K562 (cell line): ENCODE data around the gene UMODL1. TPM values are rescaled to one million over a fixed set of nuclear protein-coding genes. Genes with fewer than 3 reads are reported as not detected.

Source experiments
- ATAC-seq: fragments of 200-7000 bp; cut with Tn5 transposase; 3 replicates; pipeline ENCODE4 v1.9.1; 2020; ENCODE audit warnings: moderate library complexity
- BruUV-seq: library from RNA; stranded (reverse); fragments of 400-500 nt; replicated peaks from 2 replicates; lab custom pipeline; 2021; lab: Mats Ljungman, UMichigan
- CTCF ChIA-PET: fragments of 300-600 bp; formaldehyde crosslinking; extraction: SDS; loops from one replicate; lab custom pipeline; 2021; ENCODE audit warnings: low intra/inter-chr PET ratio; lab: Yijun Ruan, JAX
- POLR2A ChIA-PET: fragments of 300-600, 350-650 bp; sonication (Branson Sonifier 250); formaldehyde crosslinking; extraction: SDS; loops from one replicate; lab custom pipeline; 2021; ENCODE audit warnings: antibody characterized with exemption, inconsistent platforms; lab: Yijun Ruan, JAX
- DNase-seq, 4 experiments: peaks; one replicate each; pipeline versions ENCODE4 v3.0.0 to v3.0.0-alpha.2; 2011 to 2018; ENCODE audit warnings: low spot score in 3 of 4, mixed read lengths in 3 of 4; ENCODE audit errors: extremely low read depth in 1 of 4
- FAIRE-seq: peaks from 2 replicates; lab custom pipeline; 2011; peaks lifted over from hg19 to GRCh38; lab: Jason Lieb, UNC
- H2AFZ ChIP-seq: 2 replicates; pipeline ENCODE4 v1.6.0; 2011; ENCODE audit warnings: low read depth, low read length, control low read depth, inconsistent platforms
- H3K27ac ChIP-seq: fragments of 200-600 bp; 3 replicates; pipeline ENCODE4 v1.8.0; 2011; ENCODE audit warnings: low read depth, mild to moderate bottlenecking, control low read depth, inconsistent platforms, low read length, moderate library complexity, mixed read lengths; ENCODE audit errors: extremely low read depth
- H3K27me3 ChIP-seq, 2 experiments: fragments of 300-600 bp in 1 of 2; 2 replicates in 1 of 2; 3 replicates in 1 of 2; pipeline versions ENCODE4 v1.6.0 to v1.8.0; 2011; ENCODE audit warnings: inconsistent platforms in 2 of 2, low read length in 2 of 2, mild to moderate bottlenecking in 1 of 2, mixed read lengths in 1 of 2, moderate library complexity in 1 of 2; ENCODE audit not compliant: control insufficient read depth in 2 of 2, insufficient read depth in 2 of 2
- H3K36me3 ChIP-seq: fragments of 300-600 bp; 3 replicates; pipeline ENCODE4 v1.8.0; 2011; ENCODE audit warnings: mild to moderate bottlenecking, low read length, inconsistent platforms; ENCODE audit not compliant: control insufficient read depth, insufficient read depth
- H3K4me1 ChIP-seq, 2 experiments: fragments of 200-600 bp in 1 of 2; replicated peaks in 1 of 2; 2 replicates in 1 of 2; 3 replicates in 1 of 2; pipeline versions ENCODE4 v1.5.1 to v1.8.0; 2011; ENCODE audit warnings: inconsistent platforms in 2 of 2, low read length in 2 of 2, mild to moderate bottlenecking in 1 of 2, mixed read lengths in 1 of 2, moderate library complexity in 1 of 2; ENCODE audit not compliant: control insufficient read depth in 2 of 2, insufficient read depth in 2 of 2
- H3K4me2 ChIP-seq: 2 replicates; pipeline ENCODE4 v1.6.1; 2011; ENCODE audit warnings: low read length, control low read depth, inconsistent platforms, mixed read lengths; ENCODE audit not compliant: insufficient read depth
- H3K4me3 ChIP-seq: fragments of 200-600 bp; sonication (generic), shearing (Covaris generic); 2 replicates; pipeline ENCODE4 v1.5.1; 2016; ENCODE audit warnings: control low read depth, inconsistent platforms
- H3K79me2 ChIP-seq: fragments of 200-600 bp; 3 replicates; pipeline ENCODE4 v1.8.0; 2011; ENCODE audit warnings: low read length, inconsistent platforms; ENCODE audit not compliant: control insufficient read depth, insufficient read depth
- H3K9ac ChIP-seq, 2 experiments: 2 replicates each; pipeline versions ENCODE4 v1.6.0 to v1.6.1; 2011; ENCODE audit warnings: low read depth in 2 of 2, low read length in 2 of 2, control low read depth in 1 of 2, inconsistent platforms in 1 of 2, mild to moderate bottlenecking in 1 of 2, mixed read lengths in 1 of 2; ENCODE audit not compliant: insufficient read depth in 1 of 2
- H3K9me1 ChIP-seq: one replicate; pipeline ENCODE4 v1.6.0; 2011; ENCODE audit warnings: inconsistent platforms, mild to moderate bottlenecking, low read length, moderate library complexity; ENCODE audit not compliant: control insufficient read depth, insufficient read depth
- H3K9me3 ChIP-seq: replicated peaks from 2 replicates; pipeline ENCODE4 v1.5.1; 2011; ENCODE audit warnings: low read depth, low read length, inconsistent platforms; ENCODE audit not compliant: control insufficient read depth, insufficient read depth
- H4K20me1 ChIP-seq: replicated peaks from 2 replicates; pipeline ENCODE4 v1.6.1; 2011; ENCODE audit warnings: low read length, inconsistent platforms, mixed read lengths; ENCODE audit not compliant: control insufficient read depth, insufficient read depth
- BCOR ChIP-seq: fragments of 450-650 bp; IDR thresholded peaks from 2 replicates; pipeline ENCODE4 v1.6.1; 2016
- BRD9 ChIP-seq: fragments of 450-650 bp; IDR thresholded peaks from 2 replicates; pipeline ENCODE4 v1.6.1; 2018; ENCODE audit warnings: low read depth; ENCODE audit not compliant: partially characterized antibody
- CBX8 ChIP-seq: fragments of 200-600 bp; sonication (generic); IDR thresholded peaks from 2 replicates; pipeline ENCODE4 v1.6.1; 2012; ENCODE audit warnings: borderline replicate concordance, mixed run types, low read depth, mild to moderate bottlenecking, moderate library complexity, mixed read lengths, low read length, control low read depth, inconsistent platforms; ENCODE audit not compliant: poor library complexity, severe bottlenecking; ENCODE audit errors: extremely low read depth
- CHD1 ChIP-seq: fragments of 200-600 bp; sonication (generic); IDR thresholded peaks from one replicate; pipeline ENCODE4 v1.6.1; 2012; ENCODE audit warnings: mild to moderate bottlenecking, moderate library complexity, low read length, inconsistent platforms
- ESRRA ChIP-seq: fragments of 450-650 bp; IDR thresholded peaks from 2 replicates; pipeline ENCODE4 v1.6.1; 2014; ENCODE audit warnings: low read depth, mild to moderate bottlenecking, moderate library complexity, borderline replicate concordance
- FOXO4 ChIP-seq: fragments of 450-650 bp; formaldehyde crosslinking; IDR thresholded peaks from 2 replicates; pipeline ENCODE4 v1.4.0; 2020; ENCODE audit warnings: mild to moderate bottlenecking, moderate library complexity
- KDM1A ChIP-seq, 2 experiments: fragments of 450-650 bp; IDR thresholded peaks; 2 replicates each; pipeline ENCODE4 v1.6.1; 2016; ENCODE audit warnings: mild to moderate bottlenecking in 2 of 2
- KLF16 ChIP-seq: IDR thresholded peaks from 2 replicates; pipeline ENCODE4 v1.6.1; 2016; ENCODE audit warnings: antibody characterized with exemption
- MTF1 ChIP-seq: fragments of 250-450 bp; sonication (Bioruptor Pico); IDR thresholded peaks from 2 replicates; pipeline ENCODE4 v1.9.0; 2021; ENCODE audit warnings: moderate library complexity, mild to moderate bottlenecking, inconsistent platforms, borderline replicate concordance
- PRMT5 ChIP-seq: sonication (generic); formaldehyde crosslinking; IDR thresholded peaks from 2 replicates; pipeline ENCODE4 v1.5.0; 2020; ENCODE audit warnings: missing genetic modification reagents
- RBM25 ChIP-seq: fragments of 200-400 bp; formaldehyde crosslinking; IDR thresholded peaks from 2 replicates; pipeline ENCODE4 v1.6.1; 2018; ENCODE audit warnings: low read length, low read depth, moderate library complexity; ENCODE audit not compliant: severe bottlenecking
- RFX7 ChIP-seq: fragments of 250-450 bp; sonication (Bioruptor Pico); IDR thresholded peaks from 2 replicates; pipeline ENCODE4 v1.5.1; 2021; ENCODE audit warnings: mild to moderate bottlenecking
- SIRT6 ChIP-seq: IDR thresholded peaks from one replicate; pipeline ENCODE4 v1.6.1; 2012; ENCODE audit warnings: low read depth, mild to moderate bottlenecking, control low read depth, inconsistent platforms, low read length, moderate library complexity
- SRSF9 ChIP-seq: fragments of 200-400 bp; formaldehyde crosslinking; IDR thresholded peaks from 2 replicates; pipeline ENCODE4 v1.6.1; 2017; ENCODE audit warnings: low read depth, low read length, borderline replicate concordance
- ZFP36 ChIP-seq: fragments of 150-350 bp; IDR thresholded peaks from 2 replicates; pipeline ENCODE4 v1.6.1; 2018; ENCODE audit warnings: low read length, low read depth; ENCODE audit not compliant: partially characterized antibody
- ZNF239 ChIP-seq: fragments of 250-450 bp; sonication (Bioruptor Pico); IDR thresholded peaks from 2 replicates; pipeline ENCODE4 v1.4.0; 2020; ENCODE audit warnings: mild to moderate bottlenecking
- ZNF431 ChIP-seq: sonication (generic); formaldehyde crosslinking; IDR thresholded peaks from 2 replicates; pipeline ENCODE4 v1.8.0; 2022; ENCODE audit warnings: mild to moderate bottlenecking, missing genetic modification reagents
- WGBS: fragments of 100-300 bp; shearing (Covaris generic); methylation state at CpG from one replicate; pipeline ENCODE4 v1.1.6; 2016; ENCODE audit warnings: low coverage, mixed read lengths; ENCODE audit not compliant: insufficient coverage; ENCODE audit errors: missing lambda C conversion rate; 5-methylcytosine and 5-hydroxymethylcytosine counted together
- in situ Hi-C: fragments of 300-500 bp; cut with MboI; formaldehyde crosslinking; loops from 4 replicates; pipeline ENCODE4 v1.15.0; 2018; ENCODE audit warnings: inconsistent platforms, mixed read lengths
- intact Hi-C: fragments of 100-400 bp; cut with micrococcal nuclease; formaldehyde crosslinking; loops from 2 replicates; pipeline ENCODE4 v1.14.2; 2022
- polyA plus RNA-seq, 8 experiments: library from polyadenylated mRNA; depleted of rRNA in 4 of 8; stranded (reverse) in 5 of 8; unstranded in 3 of 8; fragments of >200 nt; fragmentation: Nextera tagmentation in 2 of 8; fragmentation: Illumina TruSeq in 1 of 8; extraction: Ambion mirVana in 2 of 8; extraction: Trizol in 1 of 8; gene quantifications; 2 replicates each; pipeline versions ENCODE4 v1.2.1 to v1.2.3, GENCODE V29; 2011 to 2014; ENCODE audit warnings: inconsistent platforms in 1 of 8, missing spikeins in 1 of 8
- total RNA-seq, 7 experiments: library from RNA; depleted of rRNA in 6 of 7; stranded (reverse); fragments of >200 nt in 6 of 7; fragmentation: Illumina TruSeq in 2 of 7; extraction: Trizol in 2 of 7; gene quantifications; 2 replicates each; pipeline versions ENCODE4 v1.2.1 to v1.2.3, GENCODE V29; 2011 to 2021; ENCODE audit warnings: low replicate concordance in 1 of 7
- TF ChIP-seq, protein P1 (sequence below): IDR thresholded peaks from 2 replicates; pipeline ENCODE4 v1.6.1; 2014; ENCODE audit warnings: antibody characterized with exemption
- TF ChIP-seq, protein P2 (sequence below): fragments of 450-650 bp; formaldehyde crosslinking; IDR thresholded peaks from 2 replicates; pipeline ENCODE4 v1.4.0; 2022; ENCODE audit warnings: missing genetic modification characterization

UMODL1 gene
- total and polyA plus RNA-seq, 9 of the 15 experiments (the other 6 are each of a cell fraction or from before 2014, with no cell fraction given): not detected

DNA sequence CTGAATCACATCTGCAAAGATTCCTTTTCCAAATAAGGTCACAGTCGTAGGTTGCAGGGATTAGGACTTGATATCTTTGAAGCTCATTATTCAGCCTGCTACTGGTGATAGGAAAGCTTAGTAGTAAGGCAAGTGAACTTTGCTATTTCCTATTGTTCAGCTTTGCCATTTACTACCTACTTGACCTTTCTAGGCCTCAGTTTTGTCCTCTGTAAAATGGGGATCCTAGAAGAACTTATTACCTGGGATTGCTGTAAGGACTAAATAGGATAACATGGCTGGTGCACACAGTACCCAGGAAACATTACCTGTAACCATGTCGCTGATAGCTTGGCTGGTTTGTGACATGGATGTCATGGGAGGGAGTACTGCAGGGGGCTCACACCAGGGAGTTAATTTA, 24.5 kb downstream of the UMODL1 start:
- Histone ChIP-seq H3K4me3 (no peak overlapping the region), H3K4me1 (no peaks in the 10 kb centered on the region), H4K20me1 (no peaks in the 10 kb centered on the region; the same call in 1 of the 2 replicates), H3K4me2 (no peak overlapping the region), H3K9ac (no peak overlapping the region), H3K9me1 (no peaks in the 10 kb centered on the region), H3K27me3 (peaks cover 75% of the 10 kb centered on the region in 2 experiments), H3K79me2 (no peaks in the 10 kb centered on the region), H3K27ac (no peak overlapping the region), H3K36me3 (no peaks in the 10 kb centered on the region), H3K9me3 (no peaks in the 10 kb centered on the region; the same call in 1 of the 2 replicates), H2AFZ (no peak overlapping the region)
- ChIA-PET POLR2A (interaction anchor here (0.7 to 1.5 kb wide), 3 partner anchors 13 to 22 kb away, joined by 3 to 5 read pairs (median 4); no protein-coding TSS in a partner anchor), CTCF (no interaction called here)
- FAIRE-seq: no peak
- in situ Hi-C loops (no loop called here), intact Hi-C loops (no loop called here)
- BruUV-seq: no TSS peak
- ATAC-seq: no peak
- no peak for DNase-seq
- WGBS: 3% methylated on average over 2 of the region's 2 CpGs
- TF ChIP-seq ZNF431 (CRISPR knock-in tag) (no peak), KDM1A (IDR thresholded peaks at IDR 0.05) (0 out of 4 replicates have a peak, but pooled peaks of 1 of the 2 experiments have one; percentile 21), BRD9 (no peak), KLF16 (no peak), CBX8 (no peak), PRMT5 (no peak), ZFP36 (no peak), FOXO4 (CRISPR knock-in tag) (no peak), RFX7 (no peak), CHD1 (no peak), MTF1 (CRISPR knock-in tag) (no peak), SIRT6 (no peak), RBM25 (peak; percentile 75), SRSF9 (no peak), ZNF239 (CRISPR knock-in tag) (no peak), ESRRA (peak; percentile 66; the same call in 1 of the 2 replicates), BCOR (0 out of 2 replicates have a peak, but pooled peaks have one; percentile 23)
- TF ChIP-seq, protein P1, sequence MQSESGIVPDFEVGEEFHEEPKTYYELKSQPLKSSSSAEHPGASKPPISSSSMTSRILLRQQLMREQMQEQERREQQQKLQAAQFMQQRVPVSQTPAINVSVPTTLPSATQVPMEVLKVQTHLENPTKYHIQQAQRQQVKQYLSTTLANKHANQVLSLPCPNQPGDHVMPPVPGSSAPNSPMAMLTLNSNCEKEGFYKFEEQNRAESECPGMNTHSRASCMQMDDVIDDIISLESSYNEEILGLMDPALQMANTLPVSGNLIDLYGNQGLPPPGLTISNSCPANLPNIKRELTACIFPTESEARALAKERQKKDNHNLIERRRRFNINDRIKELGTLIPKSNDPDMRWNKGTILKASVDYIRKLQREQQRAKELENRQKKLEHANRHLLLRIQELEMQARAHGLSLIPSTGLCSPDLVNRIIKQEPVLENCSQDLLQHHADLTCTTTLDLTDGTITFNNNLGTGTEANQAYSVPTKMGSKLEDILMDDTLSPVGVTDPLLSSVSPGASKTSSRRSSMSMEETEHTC: no peak
- TF ChIP-seq, protein P2, sequence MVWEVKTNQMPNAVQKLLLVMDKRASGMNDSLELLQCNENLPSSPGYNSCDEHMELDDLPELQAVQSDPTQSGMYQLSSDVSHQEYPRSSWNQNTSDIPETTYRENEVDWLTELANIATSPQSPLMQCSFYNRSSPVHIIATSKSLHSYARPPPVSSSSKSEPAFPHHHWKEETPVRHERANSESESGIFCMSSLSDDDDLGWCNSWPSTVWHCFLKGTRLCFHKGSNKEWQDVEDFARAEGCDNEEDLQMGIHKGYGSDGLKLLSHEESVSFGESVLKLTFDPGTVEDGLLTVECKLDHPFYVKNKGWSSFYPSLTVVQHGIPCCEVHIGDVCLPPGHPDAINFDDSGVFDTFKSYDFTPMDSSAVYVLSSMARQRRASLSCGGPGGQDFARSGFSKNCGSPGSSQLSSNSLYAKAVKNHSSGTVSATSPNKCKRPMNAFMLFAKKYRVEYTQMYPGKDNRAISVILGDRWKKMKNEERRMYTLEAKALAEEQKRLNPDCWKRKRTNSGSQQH (CRISPR knock-in tag): no peak
